GM10847 (cell line): ENCODE measurements around the gene ANKFY1.

ENCODE experiments used
- POLR2A ChIP-seq: IDR thresholded peaks from 2 replicates; pipeline ENCODE4 v1.6.1; 2011; ENCODE audit not compliant: insufficient read length; ENCODE audit errors: extremely low read depth

The ANKFY1 gene, protein sequence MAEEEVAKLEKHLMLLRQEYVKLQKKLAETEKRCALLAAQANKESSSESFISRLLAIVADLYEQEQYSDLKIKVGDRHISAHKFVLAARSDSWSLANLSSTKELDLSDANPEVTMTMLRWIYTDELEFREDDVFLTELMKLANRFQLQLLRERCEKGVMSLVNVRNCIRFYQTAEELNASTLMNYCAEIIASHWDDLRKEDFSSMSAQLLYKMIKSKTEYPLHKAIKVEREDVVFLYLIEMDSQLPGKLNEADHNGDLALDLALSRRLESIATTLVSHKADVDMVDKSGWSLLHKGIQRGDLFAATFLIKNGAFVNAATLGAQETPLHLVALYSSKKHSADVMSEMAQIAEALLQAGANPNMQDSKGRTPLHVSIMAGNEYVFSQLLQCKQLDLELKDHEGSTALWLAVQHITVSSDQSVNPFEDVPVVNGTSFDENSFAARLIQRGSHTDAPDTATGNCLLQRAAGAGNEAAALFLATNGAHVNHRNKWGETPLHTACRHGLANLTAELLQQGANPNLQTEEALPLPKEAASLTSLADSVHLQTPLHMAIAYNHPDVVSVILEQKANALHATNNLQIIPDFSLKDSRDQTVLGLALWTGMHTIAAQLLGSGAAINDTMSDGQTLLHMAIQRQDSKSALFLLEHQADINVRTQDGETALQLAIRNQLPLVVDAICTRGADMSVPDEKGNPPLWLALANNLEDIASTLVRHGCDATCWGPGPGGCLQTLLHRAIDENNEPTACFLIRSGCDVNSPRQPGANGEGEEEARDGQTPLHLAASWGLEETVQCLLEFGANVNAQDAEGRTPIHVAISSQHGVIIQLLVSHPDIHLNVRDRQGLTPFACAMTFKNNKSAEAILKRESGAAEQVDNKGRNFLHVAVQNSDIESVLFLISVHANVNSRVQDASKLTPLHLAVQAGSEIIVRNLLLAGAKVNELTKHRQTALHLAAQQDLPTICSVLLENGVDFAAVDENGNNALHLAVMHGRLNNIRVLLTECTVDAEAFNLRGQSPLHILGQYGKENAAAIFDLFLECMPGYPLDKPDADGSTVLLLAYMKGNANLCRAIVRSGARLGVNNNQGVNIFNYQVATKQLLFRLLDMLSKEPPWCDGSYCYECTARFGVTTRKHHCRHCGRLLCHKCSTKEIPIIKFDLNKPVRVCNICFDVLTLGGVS

DNA sequence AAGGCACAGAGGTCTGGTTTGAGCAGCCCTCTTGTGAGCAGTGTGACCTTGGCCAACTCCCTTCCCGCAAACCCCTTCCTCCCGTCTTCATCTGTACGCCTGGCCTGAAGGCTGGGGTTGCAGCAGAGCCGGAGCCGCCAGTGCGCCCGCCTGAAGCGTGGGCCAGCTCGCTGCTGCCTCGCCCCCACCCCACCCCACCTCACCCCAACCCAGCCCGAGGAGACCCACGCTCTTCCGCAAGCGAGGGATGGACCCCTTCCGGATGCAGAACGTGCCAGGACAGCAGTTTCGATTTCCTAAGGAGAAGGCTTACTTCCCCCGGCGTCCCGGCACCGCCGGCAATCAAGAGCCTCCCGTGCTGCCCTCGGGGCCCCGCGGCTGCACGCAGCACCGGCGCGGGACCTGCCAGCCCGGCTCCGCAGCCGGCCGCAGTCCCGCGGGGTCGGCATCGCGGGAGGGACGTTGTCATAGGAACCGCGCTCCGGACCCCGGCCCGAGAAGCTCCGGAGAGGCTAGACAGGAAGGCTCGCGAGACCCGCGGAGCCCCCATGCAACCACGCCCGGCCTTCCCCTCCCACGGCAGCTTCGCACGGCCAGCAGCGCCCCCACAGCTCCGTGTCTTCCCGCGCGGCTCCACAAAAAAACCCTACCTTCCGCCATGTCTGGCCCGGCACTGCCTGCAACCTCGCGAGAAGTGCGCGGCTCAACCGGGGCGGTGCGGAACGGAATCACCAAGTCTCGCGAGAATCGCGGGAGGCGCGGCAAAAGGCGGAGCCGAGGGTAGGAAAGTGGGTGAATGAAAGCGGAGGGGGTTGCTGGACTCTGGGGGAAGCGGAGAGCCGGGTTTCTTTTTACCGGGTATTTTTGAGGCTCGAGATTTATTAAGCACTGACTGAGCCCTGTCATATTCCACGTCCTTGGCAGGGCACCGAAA is at the start of gene ANKFY1:
Gene ANKFY1 (minus strand): TSS at position 698 of the 934 bp plus-strand sequence. CDS start 38 bp downstream, at position 660.
- peak; percentile 80 for TF ChIP-seq POLR2A

DNA sequence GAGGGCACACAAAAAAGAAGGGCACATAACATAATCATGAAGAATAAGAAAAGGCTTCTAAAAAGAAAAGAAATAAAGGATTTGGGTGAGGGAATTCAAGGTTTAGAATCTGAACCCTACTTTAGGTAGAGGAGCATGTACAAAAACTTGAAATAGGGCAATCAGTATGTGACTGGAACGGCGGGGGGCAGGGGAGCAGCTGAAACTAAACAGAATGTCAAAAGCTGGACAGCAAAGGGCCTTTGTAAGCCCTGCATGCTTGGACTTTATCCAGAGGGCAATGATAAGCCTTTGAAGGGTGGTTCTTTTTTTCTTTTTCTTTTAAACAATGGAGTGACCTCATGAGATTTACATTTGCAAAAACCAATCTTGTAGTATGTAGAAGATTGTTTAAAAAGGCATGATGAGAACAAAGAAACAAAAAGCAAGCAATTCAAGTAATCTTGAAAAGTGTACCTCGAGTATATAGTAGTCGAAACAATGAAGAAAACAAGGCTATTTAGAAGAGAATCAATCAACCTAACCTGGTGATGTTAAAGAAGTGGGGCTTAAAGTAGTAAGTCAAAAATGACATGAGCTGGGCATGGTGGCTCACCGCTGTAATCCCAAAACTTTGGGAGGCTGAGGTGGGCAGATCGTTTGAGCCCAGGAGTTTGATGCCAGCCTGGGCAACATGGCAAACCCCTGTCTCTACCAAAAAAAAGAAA is 46.7 kb upstream of the ANKFY1 start:
- no peak for TF ChIP-seq POLR2A

DNA sequence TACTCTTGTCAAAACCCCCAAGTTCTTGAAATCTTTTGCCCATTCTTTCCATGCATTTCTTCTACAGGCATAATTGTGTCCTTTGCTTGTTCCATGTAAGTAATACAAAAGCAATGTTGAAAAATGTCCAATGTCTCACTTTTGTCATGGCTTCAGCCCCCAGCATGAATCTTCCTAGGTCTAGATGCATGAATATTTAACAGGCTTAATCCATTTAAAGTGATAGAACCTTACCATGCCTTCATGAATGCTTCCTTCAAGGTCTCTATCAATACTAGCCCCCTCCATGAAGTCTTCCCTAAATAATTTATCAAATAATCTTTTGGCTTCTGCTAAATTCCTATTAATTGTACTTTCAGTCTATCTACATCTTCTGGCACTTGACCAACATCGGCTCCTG is 46.1 kb upstream of the ANKFY1 start:
- no peak for TF ChIP-seq POLR2A

DNA sequence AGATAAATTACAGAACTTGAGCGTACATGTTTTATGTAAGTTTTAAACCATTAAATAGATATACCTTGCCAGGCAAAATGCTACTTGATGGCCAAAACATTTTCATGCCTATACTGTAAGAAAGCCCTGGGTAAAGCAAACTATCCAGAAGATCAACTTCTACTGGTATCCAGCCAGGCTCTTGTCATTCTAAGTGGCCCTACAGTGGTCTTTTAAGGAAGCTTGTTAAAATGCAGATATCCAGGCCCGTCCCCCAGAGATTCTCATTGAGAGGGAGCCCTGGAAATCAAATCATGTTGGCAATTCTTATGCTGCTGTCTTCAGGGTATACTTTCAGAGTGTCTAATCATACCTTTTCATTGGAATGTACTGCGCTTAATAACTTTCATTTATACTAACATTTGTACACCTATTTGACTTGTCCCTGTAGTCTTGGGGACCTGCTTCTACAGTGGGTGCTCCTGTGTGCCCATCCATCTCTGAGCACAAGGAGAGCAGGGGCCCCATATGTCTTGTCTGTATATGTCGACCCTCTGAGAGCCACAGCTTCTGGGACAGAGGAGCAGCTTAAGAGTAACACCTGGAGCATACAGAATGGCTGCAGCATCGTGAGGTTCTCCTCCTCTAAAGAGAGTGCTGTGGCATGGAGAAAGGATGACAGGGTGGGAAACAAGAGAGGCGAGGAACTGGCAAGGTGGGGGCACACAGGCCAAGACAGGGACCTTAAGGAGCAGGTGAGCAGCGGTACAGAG is 43.6 kb upstream of the ANKFY1 start:
- TF ChIP-seq POLR2A: no peak

DNA sequence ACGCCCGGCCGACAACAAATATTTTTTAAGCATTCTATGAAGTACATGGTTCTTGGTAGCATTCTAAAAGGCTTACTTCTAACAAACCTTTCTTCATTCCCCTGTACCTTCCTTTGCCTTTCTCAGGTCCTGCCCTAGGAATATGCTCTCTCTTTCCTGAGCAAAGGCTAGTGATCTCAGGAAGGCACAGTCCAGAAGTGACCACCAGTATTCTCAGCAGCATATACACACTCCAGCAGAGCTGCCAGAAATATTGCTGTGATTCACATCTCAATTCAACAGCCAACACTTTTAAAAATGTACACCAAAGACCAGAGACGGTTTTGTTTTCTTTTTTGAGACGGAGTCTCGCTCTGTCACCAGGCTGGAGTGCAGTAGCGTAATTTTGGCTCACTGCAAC is 41.4 kb upstream of the ANKFY1 start:
- TF ChIP-seq POLR2A: no peak

DNA sequence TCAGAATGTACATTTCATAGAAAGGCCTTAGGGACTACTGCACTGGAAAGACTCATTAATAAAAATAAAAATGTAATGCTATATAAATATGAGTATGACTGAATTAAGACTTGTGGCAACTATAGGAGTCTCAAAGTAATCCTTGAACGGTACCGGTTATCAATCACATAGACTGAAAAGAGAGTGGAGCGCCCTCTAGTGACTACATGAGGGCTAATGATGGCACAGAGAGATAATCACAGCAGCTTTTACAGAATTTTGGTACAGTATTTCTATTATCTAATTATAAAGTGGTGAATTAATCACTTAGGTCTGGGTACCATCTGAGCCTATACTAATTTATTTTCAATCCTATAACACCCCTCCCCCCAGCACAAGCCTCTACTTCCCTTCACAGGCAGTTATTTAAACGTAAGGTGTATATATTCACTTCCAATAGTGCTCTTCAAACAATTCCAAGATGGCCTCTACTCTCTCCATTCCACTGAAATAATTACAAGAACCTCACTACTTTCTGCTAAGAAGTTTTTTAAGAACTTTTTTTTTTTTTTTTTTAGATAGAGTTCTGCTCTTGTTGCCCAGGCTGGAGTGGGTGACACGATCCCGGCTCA is 40.7 kb upstream of the ANKFY1 start:
- TF ChIP-seq POLR2A: no peak

DNA sequence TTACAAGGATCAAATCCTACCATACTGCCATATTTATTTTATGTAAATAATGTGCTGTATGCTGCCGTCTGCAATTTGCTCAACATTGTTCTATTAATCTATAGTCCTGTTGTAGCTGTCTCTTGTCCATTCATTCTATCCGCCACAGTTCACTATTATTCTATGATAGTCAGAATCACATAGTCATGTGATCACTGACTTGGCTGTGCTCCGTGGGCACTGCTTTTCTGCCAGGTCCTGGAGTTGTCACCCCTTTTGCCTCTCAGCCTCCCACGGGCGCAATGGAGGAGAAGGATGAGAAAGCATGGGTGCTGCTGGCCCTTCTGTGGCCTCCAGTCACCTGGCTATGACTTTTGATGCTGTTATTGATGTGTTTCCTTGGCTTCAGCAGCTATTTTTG is 37.3 kb upstream of the ANKFY1 start:
- no peak for TF ChIP-seq POLR2A

DNA sequence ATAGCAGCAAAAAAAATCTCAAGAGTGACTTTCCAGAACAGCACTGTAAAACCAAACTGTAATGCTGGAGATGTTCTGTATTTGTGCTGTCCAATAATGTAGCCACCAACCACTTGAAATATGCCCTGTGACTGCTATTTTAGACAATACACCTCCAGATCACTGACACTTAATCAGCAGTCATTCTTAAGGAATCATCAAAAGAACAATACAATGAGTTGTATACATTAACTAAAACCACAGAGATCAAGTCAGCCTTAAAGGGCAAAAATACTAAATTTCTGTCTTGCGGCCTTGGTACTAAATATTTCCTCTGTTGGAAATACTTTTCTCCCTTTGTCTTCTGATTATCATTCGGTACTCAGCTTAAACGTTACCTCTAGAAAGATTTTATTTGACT is 33.6 kb upstream of the ANKFY1 start:
- no peak for TF ChIP-seq POLR2A

DNA sequence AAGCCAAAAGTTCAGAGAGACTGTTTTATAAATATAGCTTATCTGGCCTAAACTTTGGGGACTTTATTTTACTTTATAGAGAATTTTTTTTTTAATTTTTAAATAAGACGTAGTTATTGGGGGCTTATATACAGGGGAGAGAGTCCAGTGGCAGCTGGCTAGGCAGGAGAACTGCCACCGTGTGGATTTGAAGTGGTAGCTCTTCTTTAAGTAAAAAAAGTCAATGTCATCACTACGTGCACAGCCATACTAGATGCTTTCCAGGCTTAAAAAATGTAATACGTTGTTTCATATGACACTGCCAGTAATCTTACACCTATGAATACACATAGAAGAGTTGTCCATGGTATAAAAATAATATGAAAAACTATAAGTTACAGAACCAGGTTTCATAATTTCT is 31.9 kb upstream of the ANKFY1 start:
- no peak for TF ChIP-seq POLR2A

DNA sequence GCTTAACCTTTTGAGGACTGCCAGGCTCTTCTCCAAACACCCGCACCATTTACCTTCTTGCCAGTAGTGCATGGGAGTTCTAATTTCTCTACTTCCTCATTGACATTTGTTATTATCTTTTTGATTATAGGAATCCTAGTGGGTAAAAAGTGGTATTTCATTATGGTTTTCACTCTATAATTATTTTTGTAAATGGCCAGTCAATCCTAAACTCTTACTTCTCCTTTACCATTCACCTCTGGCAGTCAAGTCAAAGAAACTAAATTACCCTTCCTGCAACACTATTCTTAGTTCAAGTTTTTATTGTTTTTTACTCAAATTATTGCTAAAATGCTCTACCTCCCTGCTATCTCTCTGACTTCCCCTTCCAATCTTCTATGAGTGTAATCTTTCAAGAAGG is 29.8 kb upstream of the ANKFY1 start:
- TF ChIP-seq POLR2A: no peak

DNA sequence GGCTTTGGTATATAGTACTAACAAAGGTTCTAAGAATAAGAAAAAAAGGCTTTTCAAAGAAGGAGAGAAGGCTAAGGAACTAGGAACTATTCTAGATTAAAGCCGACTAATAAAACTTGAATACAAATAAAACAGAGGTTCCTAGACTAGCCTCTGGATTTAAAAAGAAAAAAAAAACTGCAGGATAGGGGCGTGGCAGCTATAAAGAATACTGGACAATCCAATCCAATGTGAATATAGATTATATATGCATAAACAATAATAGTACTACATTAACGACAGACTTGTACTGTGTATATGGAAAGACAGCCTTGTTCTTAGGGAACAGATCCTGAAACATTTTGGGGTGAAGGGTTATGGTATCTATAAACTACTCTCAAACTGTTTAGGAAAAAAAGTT is 23.9 kb upstream of the ANKFY1 start:
- TF ChIP-seq POLR2A: no peak

DNA sequence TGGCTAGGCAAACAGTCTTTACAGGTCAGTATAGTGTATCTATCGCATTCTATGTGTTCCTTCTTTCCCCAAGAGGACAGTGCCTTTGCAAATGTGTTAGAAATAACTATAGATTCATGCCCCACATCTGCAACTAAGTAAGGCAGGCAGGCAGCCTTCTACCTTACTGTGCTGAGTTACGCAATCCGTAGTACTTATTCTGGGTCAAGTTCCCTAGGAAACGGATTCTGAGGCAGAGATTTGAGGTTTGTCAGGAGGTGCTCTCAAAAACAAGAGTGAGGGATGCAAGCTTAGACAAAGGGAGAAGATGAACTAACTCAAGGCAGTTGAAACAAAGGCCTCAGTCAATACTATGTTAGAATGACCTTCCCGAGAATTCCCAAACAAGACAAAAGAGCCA is 12.7 kb upstream of the ANKFY1 start:
- TF ChIP-seq POLR2A: no peak

DNA sequence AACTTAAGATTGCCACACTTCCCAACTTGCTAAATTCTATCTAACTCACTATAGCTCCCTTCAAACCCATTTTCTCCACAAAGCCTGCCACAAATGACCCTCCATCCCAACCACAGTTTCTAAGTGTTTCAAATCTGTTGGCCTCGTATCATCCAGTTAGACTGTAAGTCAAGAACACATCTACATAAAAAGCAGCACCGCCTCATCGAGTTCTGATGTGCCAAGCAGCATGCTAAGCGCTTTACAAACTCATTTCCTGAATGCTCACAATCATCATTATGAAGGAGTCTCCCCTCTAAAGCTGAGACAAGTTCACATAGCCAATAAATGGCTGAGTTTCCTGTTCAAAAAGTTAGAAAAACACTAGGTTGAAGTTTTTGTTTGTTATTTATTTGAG is 9.2 kb upstream of the ANKFY1 start:
- TF ChIP-seq POLR2A: no peak
